T-helper 17 cell (primary cell): ENCODE measurements around the gene NDUFB4. TPM values are rescaled to one million over a fixed set of nuclear protein-coding genes. Genes with fewer than 3 reads are reported as not detected.
"Not testable (repeated sequence)": the region's sequence is repeated elsewhere in the genome, so short reads cannot be mapped to it uniquely, and the experiment has no call there.

Experiments
- ATAC-seq: fragments of 150-1000 bp; cut with Tn5 transposase; 2 replicates; pipeline ENCODE4 v1.10.0; 2021; ENCODE audit warnings: mild to moderate bottlenecking, moderate library complexity
- DNase-seq, 3 donors: peaks; one replicate each; pipeline versions ENCODE4 v3.0.0 to v3.0.0-alpha.2; 2020 to 2021
- H3K9me3 ChIP-seq: one replicate; pipeline ENCODE4 v1.7.0; 2013; ENCODE audit warnings: low read length, mild to moderate bottlenecking; ENCODE audit not compliant: control insufficient read depth, poor library complexity, severe bottlenecking
- H3K27ac Mint-ChIP-seq: one replicate; pipeline ENCODE4 v1.8.0; 2022; ENCODE audit warnings: mild to moderate bottlenecking, moderate library complexity, mixed read lengths
- H3K27me3 Mint-ChIP-seq: one replicate; pipeline ENCODE4 v1.8.0; 2022; ENCODE audit warnings: mixed read lengths
- H3K36me3 Mint-ChIP-seq: one replicate; pipeline ENCODE4 v1.8.0; 2022; ENCODE audit warnings: low read depth, mixed read lengths
- H3K4me1 Mint-ChIP-seq: one replicate; pipeline ENCODE4 v1.8.0; 2022; ENCODE audit warnings: mild to moderate bottlenecking, mixed read lengths
- H3K4me3 Mint-ChIP-seq: one replicate; pipeline ENCODE4 v1.8.0; 2022; ENCODE audit warnings: mild to moderate bottlenecking, moderate library complexity, mixed read lengths
- total RNA-seq, 4 donors: library from RNA in 2 of 4; stranded (reverse) in 2 of 4; gene quantifications; one replicate each; pipeline ENCODE4 v1.2.3 and lab custom pipeline; 2022 to 2026

The NDUFB4 gene
- total RNA-seq, 2 donors from 2014 or later: 69.9 to 77.3 TPM

- H3K4me3 Mint-ChIP-seq: no peak overlapping the region
Observed at GRCh38 chr3:120636795-120637401, 40.8 kb downstream of the NDUFB4 start.

GRCh38 chr3:120637851-120638559 is 41.9 kb downstream of the NDUFB4 start:
- Mint-ChIP-seq H3K27ac (no peak overlapping the region), H3K4me1 (peaks cover 8% of the 10 kb centered on the region), H3K36me3 (no peaks in the 10 kb centered on the region), H3K4me3 (no peak overlapping the region), H3K27me3 (no peaks in the 10 kb centered on the region)
- no peaks in the 10 kb centered on the region for H3K9me3 ChIP-seq
- ATAC-seq (no peak), DNase-seq (no peak)

More at GRCh38 chr3:120636795-120637401, 40.8 kb downstream of the NDUFB4 start:
- no peak for DNase-seq
- Mint-ChIP-seq H3K4me1 (peaks cover 8% of the 10 kb centered on the region), H3K36me3 (no peaks in the 10 kb centered on the region), H3K27me3 (no peaks in the 10 kb centered on the region), H3K27ac (no peak overlapping the region)
- H3K9me3 ChIP-seq: no peaks in the 10 kb centered on the region
- no peak for ATAC-seq

- not testable (repeated sequence) for ATAC-seq, H3K27ac Mint-ChIP-seq, H3K27me3 Mint-ChIP-seq, H3K4me3 Mint-ChIP-seq, H3K9me3 ChIP-seq, DNase-seq, H3K4me1 Mint-ChIP-seq, H3K36me3 Mint-ChIP-seq
Observed at GRCh38 chr3:120638820-120639219, 42.7 kb downstream of the NDUFB4 start.

- Mint-ChIP-seq H3K27me3 (no peaks in the 10 kb centered on the region), H3K4me3 (no peak overlapping the region), H3K4me1 (peaks cover 8% of the 10 kb centered on the region), H3K27ac (no peak overlapping the region), H3K36me3 (no peaks in the 10 kb centered on the region)
- no peak for ATAC-seq
- H3K9me3 ChIP-seq: no peaks in the 10 kb centered on the region
- DNase-seq: no peak
Observed at GRCh38 chr3:120640231-120640630, 44.1 kb downstream of the NDUFB4 start.

GRCh38 chr3:120641696-120642246 is 45.6 kb downstream of the NDUFB4 start:
- DNase-seq: no peak
- no peak overlapping the region for H3K4me3 Mint-ChIP-seq
- no peaks in the 10 kb centered on the region for H3K9me3 ChIP-seq
- H3K36me3 Mint-ChIP-seq: peaks cover 3% of the 10 kb centered on the region
- H3K4me1 Mint-ChIP-seq: peaks cover 12% of the 10 kb centered on the region
- no peak overlapping the region for H3K27ac Mint-ChIP-seq
- H3K27me3 Mint-ChIP-seq: no peaks in the 10 kb centered on the region
- ATAC-seq: no peak

GRCh38 chr3:120642368-120642948 is 46.3 kb downstream of the NDUFB4 start:
- ATAC-seq (no peak), DNase-seq (no peak)
- H3K9me3 ChIP-seq: no peaks in the 10 kb centered on the region
- Mint-ChIP-seq H3K4me1 (peaks cover 12% of the 10 kb centered on the region), H3K4me3 (no peak overlapping the region), H3K27me3 (no peaks in the 10 kb centered on the region), H3K36me3 (peaks cover 3% of the 10 kb centered on the region), H3K27ac (no peak overlapping the region)

- Mint-ChIP-seq H3K4me1 (peaks cover 6% of the 10 kb centered on the region), H3K36me3 (peaks cover 3% of the 10 kb centered on the region), H3K4me3 (no peak overlapping the region), H3K27me3 (peaks cover 4% of the 10 kb centered on the region), H3K27ac (no peak overlapping the region)
- ATAC-seq (no peak), DNase-seq (no peak)
- no peaks in the 10 kb centered on the region for H3K9me3 ChIP-seq
Observed at GRCh38 chr3:120645083-120645845, 49.1 kb downstream of the NDUFB4 start.

- Mint-ChIP-seq H3K4me3 (no peak overlapping the region), H3K4me1 (peaks cover 4% of the 10 kb centered on the region), H3K27ac (no peak overlapping the region), H3K27me3 (peaks cover 4% of the 10 kb centered on the region), H3K36me3 (peaks cover 3% of the 10 kb centered on the region)
- no peak for DNase-seq
- ATAC-seq: no peak
- H3K9me3 ChIP-seq: no peaks in the 10 kb centered on the region
Observed at GRCh38 chr3:120646771-120647432, 50.8 kb downstream of the NDUFB4 start.

GRCh38 chr3:120648290-120648689 is 52.2 kb downstream of the NDUFB4 start:
- no peak overlapping the region for H3K4me3 Mint-ChIP-seq
- H3K27me3 Mint-ChIP-seq: peaks cover 4% of the 10 kb centered on the region
- peaks cover 4% of the 10 kb centered on the region for H3K4me1 Mint-ChIP-seq
- H3K36me3 Mint-ChIP-seq: peaks cover 3% of the 10 kb centered on the region
- H3K9me3 ChIP-seq: no peaks in the 10 kb centered on the region
- ATAC-seq: no peak
- H3K27ac Mint-ChIP-seq: no peak overlapping the region
- no peak for DNase-seq

GRCh38 chr3:120649830-120650233 is 53.7 kb downstream of the NDUFB4 start:
- no peaks in the 10 kb centered on the region for H3K9me3 ChIP-seq
- Mint-ChIP-seq H3K4me3 (no peak overlapping the region), H3K36me3 (peaks cover 3% of the 10 kb centered on the region), H3K4me1 (peaks cover 4% of the 10 kb centered on the region), H3K27ac (no peak overlapping the region), H3K27me3 (peaks cover 4% of the 10 kb centered on the region)
- ATAC-seq (no peak), DNase-seq (no peak)

- H3K9me3 ChIP-seq: no peaks in the 10 kb centered on the region
- ATAC-seq: no peak
- Mint-ChIP-seq H3K36me3 (peaks cover 3% of the 10 kb centered on the region), H3K27ac (no peak overlapping the region), H3K27me3 (peaks cover 4% of the 10 kb centered on the region), H3K4me1 (peaks cover 4% of the 10 kb centered on the region), H3K4me3 (no peak overlapping the region)
- DNase-seq: no peak
Observed at GRCh38 chr3:120650311-120650710, 54.2 kb downstream of the NDUFB4 start.
